Amygdala (tissue), 56 donors: ENCODE data around the gene CORO1C.
"Not testable (repeated sequence)": the region's sequence is repeated elsewhere in the genome, so short reads cannot be mapped to it uniquely, and the experiment has no call there.

Experiments used
- DNase-seq, 56 donors: peaks; one replicate each; lab custom pipeline; 2025; lab: John Stamatoyannopoulos, UW

CORO1C gene

DNA sequence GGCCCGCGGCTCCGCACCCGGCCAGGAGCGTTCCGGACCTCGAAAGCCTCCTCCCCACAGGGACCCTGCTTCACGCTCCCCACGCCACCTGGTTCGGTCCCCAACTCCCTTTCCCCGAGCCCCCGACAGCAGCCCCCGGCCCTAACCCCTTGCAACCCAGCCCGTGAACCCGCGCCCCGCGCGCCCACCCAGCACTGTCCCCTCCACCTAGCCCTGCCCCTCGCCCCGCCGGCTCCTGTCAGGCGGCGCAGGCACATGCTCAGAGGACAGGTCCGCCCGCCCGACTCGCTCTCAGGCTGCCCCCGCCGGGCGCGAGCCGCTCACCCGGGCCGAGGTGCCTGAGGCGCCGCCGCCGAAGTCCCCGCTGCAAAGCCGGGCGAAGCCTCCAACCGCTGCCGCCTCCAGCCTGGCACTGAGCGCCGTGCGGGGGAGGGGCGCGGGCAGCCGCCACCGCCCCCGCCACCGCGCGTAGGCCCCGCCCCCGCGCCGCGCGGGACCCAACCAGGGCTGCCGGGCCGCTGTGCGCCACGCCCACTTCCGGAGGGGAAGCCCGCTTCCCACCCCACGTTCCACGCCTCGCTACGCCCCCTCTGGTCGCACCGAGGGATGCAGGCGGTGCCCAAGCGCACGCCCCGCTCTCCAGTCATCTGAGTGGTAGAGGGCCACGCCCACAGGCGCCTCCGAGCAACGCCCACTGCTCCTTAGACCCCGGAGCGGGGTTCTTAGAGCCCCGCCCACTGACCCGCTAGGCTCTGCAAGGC, at the start of gene CORO1C:
Gene CORO1C (minus strand): TSS at position 414 of the 761 bp plus-strand sequence. CDS start 30,200 bp downstream, outside the sequence.
- DNase-seq, result peak; percentile 69 to 98 (median 92)

DNA sequence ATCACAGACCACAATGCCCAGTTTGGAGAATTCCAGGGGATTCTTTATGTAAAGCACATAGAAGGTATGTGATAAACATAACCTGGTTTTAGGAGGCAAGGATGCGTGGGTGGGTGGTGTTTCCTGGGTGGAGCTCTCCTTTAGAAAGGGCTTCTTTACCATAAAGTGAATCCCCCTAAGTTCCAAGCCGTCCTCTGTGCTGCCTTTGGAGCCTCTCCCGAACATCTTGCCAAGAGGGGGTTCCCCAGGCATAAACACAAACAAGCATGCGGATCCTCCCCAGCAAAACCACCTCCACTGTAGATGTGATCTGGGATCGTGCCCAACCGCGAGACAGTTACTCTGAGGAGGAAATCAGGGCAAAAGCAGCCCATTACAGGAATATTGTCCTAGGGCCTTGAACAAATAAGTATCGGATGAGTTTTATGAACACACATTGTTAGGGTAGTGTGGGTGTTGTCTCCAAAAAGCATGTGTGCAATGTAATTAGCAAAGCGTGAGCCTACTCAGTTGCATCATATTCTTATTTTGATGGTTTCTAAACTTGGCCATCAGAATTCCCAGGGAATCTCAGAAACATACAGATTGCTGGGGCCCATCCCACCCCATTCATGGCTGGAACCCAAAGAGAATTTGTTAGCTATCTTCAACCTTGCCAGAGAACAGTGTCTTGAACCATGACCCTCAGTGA, 48.8 kb upstream of the CORO1C start:
- no peak for DNase-seq

DNA sequence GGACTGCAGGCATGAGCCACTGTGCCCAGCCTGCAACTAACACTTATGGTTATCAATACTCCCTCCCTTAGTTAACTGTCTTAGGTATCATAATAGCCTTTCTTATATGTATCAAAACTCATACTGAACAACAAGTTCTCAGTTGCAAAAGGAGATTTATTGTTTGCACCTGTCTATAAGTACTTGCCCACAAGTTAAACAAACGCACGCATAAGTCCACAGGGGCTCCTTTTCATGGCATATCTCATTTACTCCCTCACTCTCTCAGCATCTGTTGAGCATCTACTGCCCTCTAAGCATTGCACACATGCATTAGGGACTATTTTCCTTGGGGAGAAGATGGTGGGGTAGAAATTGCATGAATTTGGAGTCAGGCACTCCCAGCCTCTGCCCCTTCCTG, 46.7 kb upstream of the CORO1C start:
- DNase-seq, result no peak

DNA sequence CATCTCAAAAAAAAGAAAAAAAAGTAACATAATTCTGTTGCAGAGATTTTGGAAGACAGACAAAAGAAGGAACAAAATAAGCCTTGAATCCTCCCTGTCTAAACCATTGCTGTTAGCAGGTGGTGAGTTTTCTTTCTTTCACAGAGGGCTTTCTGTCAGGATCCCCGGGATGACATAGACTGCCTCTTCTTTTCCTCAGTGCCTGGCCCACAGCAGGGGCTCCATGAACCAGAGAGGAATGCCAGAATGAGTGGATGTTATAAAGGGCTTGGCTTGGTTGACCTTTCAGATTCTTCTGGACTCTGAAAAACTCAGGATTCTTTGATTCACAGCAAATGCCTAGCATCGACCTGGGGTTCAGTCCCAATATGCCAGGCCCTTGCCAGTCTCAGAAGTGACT, 45.8 kb upstream of the CORO1C start:
- DNase-seq, result no peak

GRCh38 chr12:108773798-108774788, 42.8 kb upstream of the CORO1C start:
- DNase-seq, result peak in 43 of 56 donors; percentile 3 to 77 (median 40)

- no peak for DNase-seq
Observed at GRCh38 chr12:108772891-108773797, 41.8 kb upstream of the CORO1C start.

DNA sequence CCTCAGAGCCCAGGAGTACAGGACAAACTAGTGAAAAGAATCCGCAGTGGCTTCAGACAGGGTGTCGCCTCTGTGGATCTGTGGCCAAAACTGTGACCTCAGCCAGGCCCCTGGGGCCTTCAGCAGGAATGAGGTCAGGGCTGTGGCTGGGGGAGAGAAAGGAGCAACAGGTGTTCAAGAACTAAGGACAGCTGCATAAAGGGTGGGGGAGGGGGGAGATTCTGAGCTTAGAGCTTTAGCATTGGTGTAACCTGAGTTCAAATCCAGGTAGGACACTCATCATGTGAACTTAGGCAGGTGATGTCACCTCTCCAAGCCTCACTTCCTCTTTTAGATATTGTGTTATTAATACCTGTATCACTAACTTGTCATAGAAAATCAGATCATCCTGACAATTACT, 40.9 kb upstream of the CORO1C start:
- no peak for DNase-seq

DNA sequence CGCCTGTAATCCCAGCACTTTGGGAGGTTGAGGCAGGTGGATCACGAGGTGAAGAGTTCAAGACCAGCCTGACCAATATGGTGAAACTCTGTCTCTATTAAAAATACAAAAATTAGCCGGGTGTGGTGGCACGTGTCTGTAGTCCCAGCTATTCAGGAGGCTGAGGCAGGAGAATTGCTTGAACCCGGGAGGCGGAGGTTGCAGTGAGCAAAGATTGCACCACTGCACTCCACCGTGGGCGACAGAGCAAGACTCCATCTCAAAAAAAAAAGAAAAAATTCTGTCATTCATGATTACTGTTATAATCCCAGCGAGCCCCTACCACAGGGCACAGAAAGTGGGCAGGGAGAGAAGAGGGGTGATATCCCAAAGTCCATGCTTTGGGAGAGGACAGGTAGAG, 40.5 kb upstream of the CORO1C start:
- DNase-seq, result not testable (repeated sequence)

GRCh38 chr12:108770963-108771362, 39.6 kb upstream of the CORO1C start:
- DNase-seq, result no peak

DNA sequence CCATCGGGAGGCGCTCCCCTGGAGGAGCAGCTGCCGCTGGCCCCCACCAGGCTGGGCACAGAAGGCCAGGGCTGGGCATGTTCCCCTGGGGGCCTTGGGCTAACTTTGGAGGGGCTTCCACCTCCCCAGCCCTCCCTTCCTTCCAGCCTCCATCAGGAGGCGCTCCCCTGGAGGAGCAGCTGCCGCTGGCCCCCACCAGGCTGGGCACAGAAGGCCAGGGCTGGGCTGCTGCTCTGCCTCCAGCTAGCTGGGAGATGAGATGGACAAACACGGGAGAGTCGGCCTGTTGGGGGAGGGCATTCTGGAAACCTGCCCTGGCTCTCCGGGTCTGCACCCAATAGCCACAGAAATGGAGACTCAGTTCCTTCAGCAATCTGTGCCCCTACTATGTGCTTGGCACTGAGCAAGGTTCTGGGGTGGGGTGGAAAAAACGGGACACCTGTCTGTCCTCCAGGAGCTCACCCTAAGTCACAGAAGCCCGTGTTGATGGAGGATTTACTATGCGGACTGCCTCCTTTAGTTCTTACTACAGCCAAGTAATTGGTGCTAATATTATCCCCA, 39.0 kb upstream of the CORO1C start:
- DNase-seq, result no peak

- DNase-seq, result peak in 1 of 56 donors; percentile 1
Observed at GRCh38 chr12:108768591-108769500, 37.5 kb upstream of the CORO1C start.

DNA sequence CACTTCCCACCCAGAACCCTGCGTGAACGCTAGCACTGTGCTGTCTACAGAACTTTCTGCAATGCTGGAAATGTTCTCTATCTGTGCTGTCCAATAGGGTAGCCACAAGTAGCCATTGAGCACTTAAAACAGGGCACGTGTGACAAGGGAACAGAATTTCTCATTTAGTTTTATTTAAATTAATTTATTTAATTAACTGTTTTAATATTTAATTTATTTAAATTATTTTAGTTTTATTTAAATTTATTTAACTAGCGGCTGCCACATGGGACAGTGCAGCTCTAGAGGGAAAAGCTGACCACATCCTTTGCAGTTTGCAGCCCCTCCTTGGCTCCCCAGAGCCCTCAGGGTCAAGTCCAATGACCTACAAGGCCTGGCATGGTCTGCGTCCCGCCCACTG, 35.0 kb upstream of the CORO1C start:
- DNase-seq, result no peak

GRCh38 chr12:108765289-108765764, 34.0 kb upstream of the CORO1C start:
- no peak for DNase-seq

- DNase-seq, result no peak
Observed at GRCh38 chr12:108764540-108765288, 33.4 kb upstream of the CORO1C start.

- no peak for DNase-seq
Observed at GRCh38 chr12:108761226-108761625, 29.9 kb upstream of the CORO1C start.

DNA sequence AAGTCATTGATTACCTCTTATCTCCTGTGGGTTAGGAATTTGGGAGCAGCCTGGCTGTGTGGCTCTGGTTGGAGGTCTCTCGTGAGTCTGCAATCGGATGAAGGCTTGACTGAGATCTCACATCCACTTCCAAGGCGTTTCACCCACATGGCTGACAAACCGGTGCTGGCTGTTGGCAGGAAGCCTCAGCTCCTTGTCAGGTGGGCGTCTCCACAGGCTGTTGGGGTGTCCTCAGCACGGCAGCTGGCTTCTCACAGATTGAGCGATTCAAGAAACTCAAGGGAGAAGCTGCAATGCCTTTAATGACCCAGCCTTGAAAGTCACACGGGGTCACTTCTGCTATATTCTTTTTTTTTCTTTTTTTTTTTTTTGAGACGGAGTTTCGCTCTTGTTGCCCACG, 28.6 kb upstream of the CORO1C start:
- peak in 31 of 56 donors; percentile 4 to 50 (median 27) for DNase-seq

GRCh38 chr12:108757856-108758255, 26.5 kb upstream of the CORO1C start:
- no peak for DNase-seq
